ENCODE data around the gene LRP1B. TPM values are rescaled to one million over a fixed set of nuclear protein-coding genes. Genes with fewer than 3 reads are reported as not detected.

LRP1B gene
- polyA plus RNA-seq, 1 donor, result 1.0 TPM

- Histone ChIP-seq H3K4me1 (ENCODE audit: control insufficient read depth, insufficient read depth, low read length) (no peaks in the 10 kb centered on the region), H3K9me3 (ENCODE audit: control insufficient read depth, low read depth, low read length) (no peaks in the 10 kb centered on the region), H3K27me3 (ENCODE audit: control insufficient read depth, insufficient read depth, low read length) (no peaks in the 10 kb centered on the region), H3K27ac (ENCODE audit: low read length) (no peak overlapping the region), H3K36me3 (ENCODE audit: control insufficient read depth, insufficient read depth, low read length) (no peaks in the 10 kb centered on the region), H3K4me3 (ENCODE audit: low read length) (no peak overlapping the region)
- WGBS (ENCODE audit: insufficient coverage, low lambda C conversion rate), result no CpG with 5 or more reads among the region's 2 CpGs
- peak; percentile 3 to 12 for DNase-seq
Observed at GRCh38 chr2:140586379-140586778, 1544.4 kb downstream of the LRP1B start.

- Histone ChIP-seq H3K27ac (ENCODE audit: low read length) (no peak overlapping the region), H3K9me3 (ENCODE audit: control insufficient read depth, low read depth, low read length) (no peaks in the 10 kb centered on the region), H3K27me3 (ENCODE audit: control insufficient read depth, insufficient read depth, low read length) (no peaks in the 10 kb centered on the region), H3K4me1 (ENCODE audit: control insufficient read depth, insufficient read depth, low read length) (peaks cover 3% of the 10 kb centered on the region), H3K36me3 (ENCODE audit: control insufficient read depth, insufficient read depth, low read length) (no peaks in the 10 kb centered on the region), H3K4me3 (ENCODE audit: low read length) (no peak overlapping the region)
- DNase-seq, result no peak
- WGBS (ENCODE audit: insufficient coverage, low lambda C conversion rate), result 60% methylated on average over 1 of the region's 2 CpGs
Observed at GRCh38 chr2:140585016-140585415, 1545.8 kb downstream of the LRP1B start.

- no peak overlapping the region for H3K27ac ChIP-seq (ENCODE audit: low read length)
- peaks cover 3% of the 10 kb centered on the region for H3K4me1 ChIP-seq (ENCODE audit: control insufficient read depth, insufficient read depth, low read length)
- no peak for DNase-seq
- no peaks in the 10 kb centered on the region for H3K36me3 ChIP-seq (ENCODE audit: control insufficient read depth, insufficient read depth, low read length)
- no peak overlapping the region for H3K4me3 ChIP-seq (ENCODE audit: low read length)
- no peaks in the 10 kb centered on the region for H3K9me3 ChIP-seq (ENCODE audit: control insufficient read depth, low read depth, low read length)
- no peaks in the 10 kb centered on the region for H3K27me3 ChIP-seq (ENCODE audit: control insufficient read depth, insufficient read depth, low read length)
Observed at GRCh38 chr2:140584471-140584870, 1546.3 kb downstream of the LRP1B start.

GRCh38 chr2:140580532-140581151 lies 1550.2 kb downstream of the LRP1B start:
- peak; percentile 65 to 70 for DNase-seq
- no peaks in the 10 kb centered on the region for H3K9me3 ChIP-seq (ENCODE audit: control insufficient read depth, low read depth, low read length)
- H3K4me1 ChIP-seq (ENCODE audit: control insufficient read depth, insufficient read depth, low read length), result peaks cover 3% of the 10 kb centered on the region
- no peaks in the 10 kb centered on the region for H3K27me3 ChIP-seq (ENCODE audit: control insufficient read depth, insufficient read depth, low read length)
- H3K4me3 ChIP-seq (ENCODE audit: low read length), result no peak overlapping the region
- H3K27ac ChIP-seq (ENCODE audit: low read length), result peak overlapping the region; percentile 37
- WGBS (ENCODE audit: insufficient coverage, low lambda C conversion rate), result 83% methylated on average over 1 of the region's 2 CpGs
- no peaks in the 10 kb centered on the region for H3K36me3 ChIP-seq (ENCODE audit: control insufficient read depth, insufficient read depth, low read length)

GRCh38 chr2:140577453-140577852 lies 1553.4 kb downstream of the LRP1B start:
- Histone ChIP-seq H3K9me3 (ENCODE audit: control insufficient read depth, low read depth, low read length) (no peaks in the 10 kb centered on the region), H3K27me3 (ENCODE audit: control insufficient read depth, insufficient read depth, low read length) (no peaks in the 10 kb centered on the region), H3K27ac (ENCODE audit: low read length) (no peak overlapping the region), H3K36me3 (ENCODE audit: control insufficient read depth, insufficient read depth, low read length) (no peaks in the 10 kb centered on the region), H3K4me1 (ENCODE audit: control insufficient read depth, insufficient read depth, low read length) (peaks cover 3% of the 10 kb centered on the region), H3K4me3 (ENCODE audit: low read length) (no peak overlapping the region)
- no peak for DNase-seq
- WGBS (ENCODE audit: insufficient coverage, low lambda C conversion rate), result no CpG with 5 or more reads among the region's 2 CpGs

GRCh38 chr2:140567734-140568133 lies 1563.1 kb downstream of the LRP1B start:
- H3K4me1 ChIP-seq (ENCODE audit: control insufficient read depth, insufficient read depth, low read length), result no peaks in the 10 kb centered on the region
- H3K9me3 ChIP-seq (ENCODE audit: control insufficient read depth, low read depth, low read length), result peaks cover 3% of the 10 kb centered on the region
- H3K27ac ChIP-seq (ENCODE audit: low read length), result no peak overlapping the region
- H3K27me3 ChIP-seq (ENCODE audit: control insufficient read depth, insufficient read depth, low read length), result no peaks in the 10 kb centered on the region
- H3K36me3 ChIP-seq (ENCODE audit: control insufficient read depth, insufficient read depth, low read length), result no peaks in the 10 kb centered on the region
- DNase-seq, result no peak
- H3K4me3 ChIP-seq (ENCODE audit: low read length), result no peak overlapping the region
- WGBS (ENCODE audit: insufficient coverage, low lambda C conversion rate), result 100% methylated on average over 1 of the region's 2 CpGs

- WGBS (ENCODE audit: insufficient coverage, low lambda C conversion rate), result no CpG with 5 or more reads among the region's 3 CpGs
- Histone ChIP-seq H3K27me3 (ENCODE audit: control insufficient read depth, insufficient read depth, low read length) (no peaks in the 10 kb centered on the region), H3K36me3 (ENCODE audit: control insufficient read depth, insufficient read depth, low read length) (no peaks in the 10 kb centered on the region), H3K4me1 (ENCODE audit: control insufficient read depth, insufficient read depth, low read length) (no peaks in the 10 kb centered on the region), H3K4me3 (ENCODE audit: low read length) (no peak overlapping the region), H3K27ac (ENCODE audit: low read length) (no peak overlapping the region), H3K9me3 (ENCODE audit: control insufficient read depth, low read depth, low read length) (peaks cover 3% of the 10 kb centered on the region)
- DNase-seq, result no peak
Observed at GRCh38 chr2:140565756-140566155, 1565.1 kb downstream of the LRP1B start.

- Histone ChIP-seq H3K9me3 (ENCODE audit: control insufficient read depth, low read depth, low read length) (no peaks in the 10 kb centered on the region), H3K4me3 (ENCODE audit: low read length) (no peak overlapping the region), H3K27me3 (ENCODE audit: control insufficient read depth, insufficient read depth, low read length) (no peaks in the 10 kb centered on the region), H3K4me1 (ENCODE audit: control insufficient read depth, insufficient read depth, low read length) (no peaks in the 10 kb centered on the region), H3K27ac (ENCODE audit: low read length) (no peak overlapping the region), H3K36me3 (ENCODE audit: control insufficient read depth, insufficient read depth, low read length) (no peaks in the 10 kb centered on the region)
- no peak for DNase-seq
- 62% methylated on average over 2 of the region's 2 CpGs for WGBS (ENCODE audit: insufficient coverage, low lambda C conversion rate)
Observed at GRCh38 chr2:140555701-140556100, 1575.1 kb downstream of the LRP1B start.

GRCh38 chr2:140552634-140553033 lies 1578.2 kb downstream of the LRP1B start:
- H3K4me1 ChIP-seq (ENCODE audit: control insufficient read depth, insufficient read depth, low read length), result no peaks in the 10 kb centered on the region
- no peaks in the 10 kb centered on the region for H3K27me3 ChIP-seq (ENCODE audit: control insufficient read depth, insufficient read depth, low read length)
- no peak for DNase-seq
- WGBS (ENCODE audit: insufficient coverage, low lambda C conversion rate), result 80% methylated on average over 1 of the region's 3 CpGs
- no peak overlapping the region for H3K4me3 ChIP-seq (ENCODE audit: low read length)
- H3K27ac ChIP-seq (ENCODE audit: low read length), result no peak overlapping the region
- no peaks in the 10 kb centered on the region for H3K36me3 ChIP-seq (ENCODE audit: control insufficient read depth, insufficient read depth, low read length)
- H3K9me3 ChIP-seq (ENCODE audit: control insufficient read depth, low read depth, low read length), result no peaks in the 10 kb centered on the region

GRCh38 chr2:140551287-140551686 lies 1579.5 kb downstream of the LRP1B start:
- DNase-seq, result no peak

GRCh38 chr2:140550821-140551220 lies 1580.0 kb downstream of the LRP1B start:
- Histone ChIP-seq H3K4me3 (ENCODE audit: low read length) (no peak overlapping the region), H3K36me3 (ENCODE audit: control insufficient read depth, insufficient read depth, low read length) (no peaks in the 10 kb centered on the region)

More at GRCh38 chr2:140551287-140551686, 1579.5 kb downstream of the LRP1B start:
- H3K27ac ChIP-seq (ENCODE audit: low read length), result no peak overlapping the region
- no peaks in the 10 kb centered on the region for H3K4me1 ChIP-seq (ENCODE audit: control insufficient read depth, insufficient read depth, low read length)
- WGBS (ENCODE audit: insufficient coverage, low lambda C conversion rate), result no CpG with 5 or more reads among the region's 1 CpG
- H3K27me3 ChIP-seq (ENCODE audit: control insufficient read depth, insufficient read depth, low read length), result no peaks in the 10 kb centered on the region
- no peaks in the 10 kb centered on the region for H3K36me3 ChIP-seq (ENCODE audit: control insufficient read depth, insufficient read depth, low read length)
- no peaks in the 10 kb centered on the region for H3K9me3 ChIP-seq (ENCODE audit: control insufficient read depth, low read depth, low read length)
- H3K4me3 ChIP-seq (ENCODE audit: low read length), result no peak overlapping the region

More at GRCh38 chr2:140550821-140551220, 1580.0 kb downstream of the LRP1B start:
- Histone ChIP-seq H3K9me3 (ENCODE audit: control insufficient read depth, low read depth, low read length) (no peaks in the 10 kb centered on the region), H3K27me3 (ENCODE audit: control insufficient read depth, insufficient read depth, low read length) (no peaks in the 10 kb centered on the region), H3K27ac (ENCODE audit: low read length) (no peak overlapping the region), H3K4me1 (ENCODE audit: control insufficient read depth, insufficient read depth, low read length) (no peaks in the 10 kb centered on the region)
- DNase-seq, result no peak
- no CpG with 5 or more reads among the region's 2 CpGs for WGBS (ENCODE audit: insufficient coverage, low lambda C conversion rate)

All from large intestine (tissue), 3 donors.